CD4-positive, alpha-beta T cell (primary cell): ENCODE results near the gene LGSN. TPM values are rescaled to one million over a fixed set of nuclear protein-coding genes. Genes with fewer than 3 reads are reported as not detected.

Source experiments
- ATAC-seq: fragments of 200-7000 bp; cut with Tn5 transposase; one replicate; pipeline ENCODE4 v1.10.0; 2022; ENCODE audit warnings: mild to moderate bottlenecking; ENCODE audit not compliant: poor library complexity
- CTCF ChIA-PET: fragments of 350-600 bp; sonication (Branson Sonifier 250); formaldehyde crosslinking; loops from one replicate; lab custom pipeline; 2021; ENCODE audit warnings: antibody characterized with exemption, inconsistent platforms; lab: Charles Lee
- POLR2A ChIA-PET: fragments of 350-600 bp; sonication (Branson Sonifier 250); formaldehyde crosslinking; loops from one replicate; lab custom pipeline; 2021; ENCODE audit warnings: antibody characterized with exemption, inconsistent platforms; lab: Charles Lee
- DNase-seq, 14 experiments: peaks; one replicate each; pipeline ENCODE4 v3.0.0-alpha.2; 2013 to 2020; ENCODE audit warnings: mixed read lengths in 2 of 14
- H3K27ac ChIP-seq, 2 donors: one replicate each; pipeline versions ENCODE4 v1.5.1 to v1.7.0; 2013; ENCODE audit warnings: low read length in 2 of 2, low read depth in 1 of 2, mild to moderate bottlenecking in 1 of 2
- H3K27me3 ChIP-seq, 2 experiments: 1 replicate in 1 of 2; 2 replicates in 1 of 2; pipeline versions ENCODE4 v1.6.1 to v1.7.0; 2013; ENCODE audit warnings: low read length in 2 of 2, control low read depth in 1 of 2, mild to moderate bottlenecking in 1 of 2, moderate library complexity in 1 of 2; ENCODE audit not compliant: insufficient read depth in 2 of 2, control insufficient read depth in 1 of 2
- H3K36me3 ChIP-seq: one replicate; pipeline ENCODE4 v1.6.1; 2013; ENCODE audit warnings: low read length, control low read depth; ENCODE audit not compliant: insufficient read depth
- H3K4me1 ChIP-seq: one replicate; pipeline ENCODE4 v1.6.1; 2013; ENCODE audit warnings: low read length, control low read depth; ENCODE audit not compliant: insufficient read depth
- H3K4me3 ChIP-seq: one replicate; pipeline ENCODE4 v1.5.1; 2013; ENCODE audit warnings: mild to moderate bottlenecking, low read length, moderate library complexity
- H3K9me3 ChIP-seq, 2 experiments: 1 replicate in 1 of 2; 2 replicates in 1 of 2; pipeline versions ENCODE4 v1.6.1 to v1.7.0; 2013; ENCODE audit warnings: low read length in 2 of 2, mild to moderate bottlenecking in 2 of 2, control low read depth in 1 of 2, moderate library complexity in 1 of 2; ENCODE audit not compliant: control insufficient read depth in 1 of 2, insufficient read depth in 1 of 2
- H3K27ac Mint-ChIP-seq: one replicate; pipeline ENCODE4 v1.8.0; 2020; ENCODE audit warnings: mixed read lengths
- H3K27me3 Mint-ChIP-seq: one replicate; pipeline ENCODE4 v1.8.0; 2021; ENCODE audit warnings: mixed read lengths
- H3K36me3 Mint-ChIP-seq: one replicate; pipeline ENCODE4 v1.8.0; 2021; ENCODE audit warnings: low read depth, mixed read lengths
- H3K4me1 Mint-ChIP-seq: one replicate; pipeline ENCODE4 v1.8.0; 2021; ENCODE audit warnings: low read depth, mixed read lengths
- H3K4me3 Mint-ChIP-seq: one replicate; pipeline ENCODE4 v1.8.0; 2020; ENCODE audit warnings: mild to moderate bottlenecking, mixed read lengths
- H3K9me3 Mint-ChIP-seq: one replicate; pipeline ENCODE4 v1.8.0; 2020; ENCODE audit warnings: mixed read lengths
- intact Hi-C, 2 experiments: fragments of 100-400 bp; cut with DNase I in 1 of 2; cut with micrococcal nuclease in 1 of 2; formaldehyde crosslinking; loops; one replicate each; pipeline versions ENCODE4 v1.15.1 to v1.9.0; 2023 to 2025; cut with DNase I, micrococcal nuclease
- total RNA-seq, 174 experiments: library from RNA in 2 of 174; stranded (reverse) in 2 of 174; gene quantifications; one replicate each; pipeline ENCODE4 v1.2.3 and lab custom pipeline; 2021 to 2026
- TF ChIP-seq, protein P1 (sequence below): fragments of 200-600 bp; IDR thresholded peaks from one replicate; pipeline ENCODE4 v1.8.0; 2022; ENCODE audit warnings: antibody characterized with exemption, mild to moderate bottlenecking

The LGSN gene
- total RNA-seq, 2 experiments from 2014 or later: not detected

- no peak overlapping the region for H3K4me3 Mint-ChIP-seq
- H3K27ac Mint-ChIP-seq: no peak overlapping the region
- intact Hi-C loops: no loop called here
- DNase-seq (no peak), ATAC-seq (no peak)
- TF ChIP-seq, protein P1, sequence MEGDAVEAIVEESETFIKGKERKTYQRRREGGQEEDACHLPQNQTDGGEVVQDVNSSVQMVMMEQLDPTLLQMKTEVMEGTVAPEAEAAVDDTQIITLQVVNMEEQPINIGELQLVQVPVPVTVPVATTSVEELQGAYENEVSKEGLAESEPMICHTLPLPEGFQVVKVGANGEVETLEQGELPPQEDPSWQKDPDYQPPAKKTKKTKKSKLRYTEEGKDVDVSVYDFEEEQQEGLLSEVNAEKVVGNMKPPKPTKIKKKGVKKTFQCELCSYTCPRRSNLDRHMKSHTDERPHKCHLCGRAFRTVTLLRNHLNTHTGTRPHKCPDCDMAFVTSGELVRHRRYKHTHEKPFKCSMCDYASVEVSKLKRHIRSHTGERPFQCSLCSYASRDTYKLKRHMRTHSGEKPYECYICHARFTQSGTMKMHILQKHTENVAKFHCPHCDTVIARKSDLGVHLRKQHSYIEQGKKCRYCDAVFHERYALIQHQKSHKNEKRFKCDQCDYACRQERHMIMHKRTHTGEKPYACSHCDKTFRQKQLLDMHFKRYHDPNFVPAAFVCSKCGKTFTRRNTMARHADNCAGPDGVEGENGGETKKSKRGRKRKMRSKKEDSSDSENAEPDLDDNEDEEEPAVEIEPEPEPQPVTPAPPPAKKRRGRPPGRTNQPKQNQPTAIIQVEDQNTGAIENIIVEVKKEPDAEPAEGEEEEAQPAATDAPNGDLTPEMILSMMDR: no peak
- H3K9me3 Mint-ChIP-seq: peaks cover 3% of the 10 kb centered on the region
- no peak overlapping the region for H3K27ac ChIP-seq
- ChIA-PET POLR2A (no interaction called here), CTCF (no interaction called here)
- no peaks in the 10 kb centered on the region for H3K4me1 ChIP-seq
- H3K4me3 ChIP-seq: no peak overlapping the region
- no peaks in the 10 kb centered on the region for H3K27me3 ChIP-seq
- no peaks in the 10 kb centered on the region for H3K36me3 Mint-ChIP-seq
- no peaks in the 10 kb centered on the region for H3K9me3 ChIP-seq
- peaks cover 6% of the 10 kb centered on the region for H3K27me3 Mint-ChIP-seq
- H3K36me3 ChIP-seq: no peaks in the 10 kb centered on the region
- H3K4me1 Mint-ChIP-seq: no peaks in the 10 kb centered on the region
These were observed 2.1 kb downstream of the LGSN start for GRCh38 chr6:63317641-63318040.

DNA sequence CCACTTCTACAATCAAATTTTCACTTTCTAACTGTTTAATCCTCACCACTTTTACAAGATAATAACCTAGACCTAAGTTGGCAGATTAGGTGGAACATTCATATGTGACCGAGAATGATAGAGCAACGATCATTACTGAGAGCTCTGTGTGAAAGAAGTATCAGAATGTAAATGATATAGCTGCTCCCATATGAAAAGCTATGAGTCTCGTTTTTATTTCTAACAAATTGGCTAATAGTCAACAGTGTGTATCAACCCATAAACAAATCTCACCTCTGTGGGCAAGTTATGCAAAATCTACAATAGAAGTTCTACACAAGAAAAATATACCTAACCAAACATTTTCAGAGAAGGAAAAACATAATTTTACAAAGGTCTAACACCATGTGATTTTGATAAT is 3.7 kb downstream of the LGSN start:
- H3K9me3 Mint-ChIP-seq: no peaks in the 10 kb centered on the region
- intact Hi-C loops: no loop called here
- no peaks in the 10 kb centered on the region for H3K36me3 Mint-ChIP-seq
- no peaks in the 10 kb centered on the region for H3K36me3 ChIP-seq
- no peaks in the 10 kb centered on the region for H3K9me3 ChIP-seq
- no peaks in the 10 kb centered on the region for H3K4me1 Mint-ChIP-seq
- CTCF ChIA-PET: no interaction called here
- POLR2A ChIA-PET: no interaction called here
- DNase-seq (no peak), ATAC-seq (no peak)
- TF ChIP-seq, protein P1: no peak
- peaks cover 10% of the 10 kb centered on the region for H3K27me3 Mint-ChIP-seq
- H3K27ac Mint-ChIP-seq: no peak overlapping the region
- H3K4me1 ChIP-seq: no peaks in the 10 kb centered on the region
- H3K4me3 Mint-ChIP-seq: no peak overlapping the region
- no peak overlapping the region for H3K4me3 ChIP-seq
- H3K27ac ChIP-seq: no peak overlapping the region
- H3K27me3 ChIP-seq: no peaks in the 10 kb centered on the region

DNA sequence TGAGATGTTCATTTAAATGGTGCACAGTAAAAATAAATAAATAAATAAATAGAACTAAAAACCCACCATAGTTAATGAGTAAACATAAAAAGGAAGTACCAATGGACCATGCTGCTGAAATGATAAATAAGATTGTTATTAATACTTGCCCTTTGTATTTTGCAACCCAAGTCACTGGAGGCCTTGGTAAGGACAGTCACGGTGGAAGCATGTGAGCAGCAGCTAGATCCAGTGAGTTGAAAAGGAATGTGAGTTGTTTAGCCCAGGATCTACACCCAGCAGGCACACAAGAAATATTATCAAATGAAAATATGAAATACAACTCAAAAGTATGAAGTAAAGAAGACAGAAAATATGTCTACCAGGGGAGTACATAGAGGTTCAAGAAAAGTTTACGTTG is 6.7 kb downstream of the LGSN start:
- ChIA-PET POLR2A (no interaction called here), CTCF (no interaction called here)
- Mint-ChIP-seq H3K4me3 (no peak overlapping the region), H3K36me3 (no peaks in the 10 kb centered on the region), H3K9me3 (no peaks in the 10 kb centered on the region), H3K4me1 (no peaks in the 10 kb centered on the region), H3K27ac (no peak overlapping the region), H3K27me3 (peaks cover 10% of the 10 kb centered on the region)
- Histone ChIP-seq H3K9me3 (no peaks in the 10 kb centered on the region), H3K27ac (no peak overlapping the region), H3K27me3 (no peaks in the 10 kb centered on the region), H3K4me3 (no peak overlapping the region), H3K4me1 (no peaks in the 10 kb centered on the region), H3K36me3 (no peaks in the 10 kb centered on the region)
- TF ChIP-seq, protein P1: no peak
- ATAC-seq (no peak), DNase-seq (no peak)
- intact Hi-C loops: no loop called here
